Activated effector memory CD4-positive, alpha-beta T cell treated with Interleukin-2 at 50 U/mL for 16 hours (primary cell): ENCODE data around the gene CARD19.
A peak's percentile ranks its signal among the peaks of the same experiment; 100 is the strongest.

Experiments
- DNase-seq: peaks from one replicate; pipeline ENCODE4 v3.0.0-alpha.2; 2020

CARD19 gene

DNA sequence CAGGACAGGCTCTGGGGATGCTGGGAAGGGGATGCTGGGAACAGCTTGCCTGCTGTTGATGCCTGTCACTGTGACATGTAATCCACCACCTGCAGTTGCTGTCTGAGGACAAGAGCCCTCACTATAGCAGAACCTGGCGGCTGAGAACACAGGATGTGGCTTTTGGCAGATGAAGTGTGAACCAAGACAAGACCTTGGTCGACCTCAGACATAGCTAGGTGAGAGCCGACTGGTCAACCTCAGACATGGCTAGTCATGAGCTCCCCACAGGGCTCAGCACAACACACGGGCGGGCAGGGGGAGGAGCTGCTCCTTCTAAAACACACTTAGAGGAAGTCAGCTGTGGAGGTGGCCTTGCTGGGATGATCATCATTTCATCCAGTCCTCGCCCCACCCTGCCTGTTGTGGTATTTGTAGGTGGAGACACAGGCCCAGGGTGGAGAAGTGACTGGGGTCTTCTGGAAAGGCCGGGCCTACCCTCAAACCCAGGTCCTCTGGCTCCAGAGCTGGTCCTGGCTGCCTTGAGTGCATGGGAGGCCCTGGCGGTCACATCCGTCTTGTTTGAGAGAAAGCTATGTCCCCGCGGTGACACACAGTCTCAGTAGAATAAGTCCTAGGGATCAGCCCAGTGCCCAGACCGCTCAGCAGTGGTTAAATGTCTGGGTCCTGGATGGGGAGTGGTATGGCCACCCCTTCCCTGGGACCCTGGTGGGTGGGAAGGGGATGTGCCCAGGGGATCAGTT is 31.5 kb upstream of the CARD19 start:
- DNase-seq = peak; percentile 85

DNA sequence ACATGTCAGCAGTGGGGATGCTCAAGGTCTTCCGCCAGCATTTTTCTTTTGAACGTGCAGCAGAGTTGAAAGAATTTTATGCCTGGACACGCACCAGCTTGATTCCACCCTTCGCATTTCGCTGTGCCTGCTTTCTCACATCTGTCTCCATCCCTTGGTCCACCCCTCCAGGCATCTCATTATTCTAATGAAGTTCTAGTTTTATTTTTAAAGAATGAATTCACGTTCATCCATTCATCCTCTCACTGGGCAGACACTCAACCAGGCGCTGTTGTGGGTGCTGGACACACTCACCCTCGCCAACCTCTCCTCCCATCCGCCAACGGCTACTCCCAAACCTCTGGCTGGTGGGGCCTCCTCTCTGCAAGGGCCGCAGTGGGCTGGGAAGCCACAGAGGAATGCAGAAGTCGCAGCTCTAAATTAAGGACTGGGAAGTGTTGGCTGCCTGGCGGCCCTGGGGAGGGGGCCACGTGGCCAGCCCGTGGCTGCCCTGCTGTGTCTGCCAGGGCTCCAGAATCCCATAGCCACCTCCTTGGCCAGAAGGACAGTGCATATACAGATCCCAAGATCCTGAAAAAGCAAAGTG is 30.8 kb upstream of the CARD19 start:
- DNase-seq = no peak

DNA sequence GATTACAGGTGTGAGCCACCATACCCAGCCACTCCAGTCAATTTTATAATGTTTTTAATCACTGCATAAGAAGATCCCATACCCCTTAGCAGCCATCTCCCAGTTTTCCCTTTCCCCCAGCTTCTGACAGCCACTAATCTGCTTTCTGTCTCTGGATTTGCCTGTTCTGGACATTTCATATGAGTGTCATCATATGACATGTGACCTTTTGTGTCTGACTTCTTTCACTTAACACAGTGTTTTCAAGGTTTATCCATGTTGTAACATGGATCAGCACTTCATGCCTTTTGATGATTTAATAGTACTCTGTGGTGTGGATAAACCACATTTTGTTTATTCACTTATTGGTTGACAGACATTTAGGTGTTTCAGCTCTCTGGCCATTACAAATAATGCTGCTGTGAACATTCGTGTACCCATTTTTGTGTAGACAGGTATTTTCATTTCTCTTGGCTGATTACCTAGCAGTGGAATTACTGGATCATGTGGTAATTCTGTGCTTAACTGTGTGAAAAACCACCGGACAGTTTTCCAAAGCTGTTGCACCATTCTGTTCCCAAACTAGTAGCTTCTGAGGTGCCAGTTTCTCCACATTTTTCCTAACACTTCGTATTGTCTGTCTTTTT is 28.9 kb upstream of the CARD19 start:
- no peak for DNase-seq

DNA sequence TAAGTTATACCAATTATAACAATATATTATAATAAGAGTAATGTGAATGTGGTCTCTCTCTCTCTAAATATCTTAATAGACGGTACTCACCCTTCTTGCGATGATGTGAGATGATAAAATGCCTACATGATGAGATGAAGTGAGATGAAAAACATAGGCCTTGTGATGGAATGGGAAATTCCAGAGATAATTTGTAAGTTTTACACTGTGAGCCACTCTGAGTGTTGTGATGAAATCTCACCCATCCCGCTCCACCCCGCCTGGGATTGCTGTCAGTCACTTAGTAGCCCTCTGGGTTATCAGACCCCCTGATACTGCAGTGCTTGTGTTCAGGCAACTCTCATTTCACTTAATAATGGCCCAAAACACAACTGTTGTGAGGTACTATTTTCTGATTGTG is 27.1 kb upstream of the CARD19 start:
- no peak for DNase-seq

DNA sequence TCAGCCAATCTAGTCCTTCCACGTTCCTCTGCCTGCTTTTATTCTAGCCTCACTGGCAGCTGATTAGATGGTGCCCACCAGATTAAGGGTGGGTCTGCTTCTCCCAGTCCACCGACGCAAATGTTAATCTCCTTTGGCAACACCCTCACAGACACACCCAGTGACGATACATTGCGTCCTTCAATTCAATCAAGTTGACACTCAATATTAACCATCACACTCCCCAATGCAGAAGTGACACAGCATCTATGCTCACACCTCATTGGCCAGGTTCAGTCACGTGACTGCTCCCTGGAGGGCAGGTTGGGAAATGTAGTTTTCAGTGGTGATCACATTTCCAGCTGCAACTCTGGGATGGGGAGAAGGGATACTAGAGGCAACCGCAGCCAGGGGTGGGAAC is 24.6 kb upstream of the CARD19 start:
- no peak for DNase-seq

DNA sequence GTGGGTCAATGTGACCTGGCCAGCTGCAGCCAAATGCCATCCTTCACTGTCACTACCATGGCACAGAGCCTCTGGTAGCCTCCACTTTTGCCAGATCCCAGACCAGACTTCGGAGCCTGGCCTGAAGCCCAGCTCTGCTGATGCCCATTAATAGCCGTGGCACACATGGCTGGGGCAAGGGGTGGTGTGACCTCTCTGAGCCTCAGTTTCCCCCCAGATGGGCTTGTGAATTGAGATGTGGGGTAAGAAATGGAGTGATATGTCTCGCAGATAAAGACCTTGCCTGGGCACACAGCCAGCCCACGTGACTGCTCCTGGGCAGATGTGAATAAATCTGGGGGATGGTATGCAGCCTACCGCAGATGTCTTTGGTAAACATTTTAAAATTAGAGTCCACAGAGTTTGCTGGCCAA is 23.6 kb upstream of the CARD19 start:
- no peak for DNase-seq

DNA sequence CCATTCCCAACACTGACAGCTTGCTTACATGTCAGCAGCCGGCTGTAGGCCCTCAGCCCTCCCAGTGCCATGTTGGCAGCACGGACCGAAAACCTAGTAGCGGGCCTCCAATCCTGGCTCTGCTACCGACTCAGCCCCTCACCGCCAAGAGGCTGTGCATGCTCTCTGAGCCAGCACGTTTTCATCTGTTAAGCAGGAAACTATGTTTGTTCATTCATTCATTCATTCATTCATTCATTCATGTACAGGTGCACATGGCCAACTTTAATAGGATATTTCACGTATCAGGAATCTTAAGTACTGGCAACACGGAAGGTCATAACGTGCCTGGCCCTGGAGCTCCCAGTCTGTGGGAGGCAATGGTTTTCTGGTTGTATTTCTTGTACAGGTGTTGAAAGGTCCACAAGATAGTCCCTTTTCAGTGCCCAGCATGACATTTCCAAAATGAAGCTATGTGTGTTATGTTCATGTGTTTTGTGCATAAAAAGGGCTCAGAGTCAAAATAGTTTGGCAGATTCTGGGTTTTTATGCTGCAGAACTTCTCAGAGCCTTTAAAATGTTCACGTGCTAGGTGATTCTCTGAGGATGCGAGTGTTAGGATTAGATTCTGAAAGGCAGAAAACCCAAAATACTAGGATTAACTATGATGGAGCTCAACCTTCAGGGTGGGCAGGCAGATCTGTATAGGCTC is 19.8 kb upstream of the CARD19 start:
- no peak for DNase-seq

DNA sequence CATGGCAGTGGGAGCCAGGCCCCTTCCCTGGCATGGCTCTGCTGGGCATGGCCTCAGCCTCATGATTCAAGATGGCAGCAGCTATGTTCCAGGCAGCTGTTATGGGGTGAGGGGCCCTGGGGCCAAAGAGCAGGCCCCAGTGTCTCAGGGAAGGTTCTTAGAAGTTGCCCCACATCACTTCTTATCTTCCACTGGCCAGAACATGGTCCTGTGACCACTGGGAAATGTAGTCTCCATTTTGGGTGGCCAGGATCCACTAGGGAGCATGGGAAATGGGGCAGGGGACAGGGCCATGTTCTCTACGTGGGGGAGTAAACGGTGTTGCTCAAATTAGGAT is 19.3 kb upstream of the CARD19 start:
- no peak for DNase-seq

DNA sequence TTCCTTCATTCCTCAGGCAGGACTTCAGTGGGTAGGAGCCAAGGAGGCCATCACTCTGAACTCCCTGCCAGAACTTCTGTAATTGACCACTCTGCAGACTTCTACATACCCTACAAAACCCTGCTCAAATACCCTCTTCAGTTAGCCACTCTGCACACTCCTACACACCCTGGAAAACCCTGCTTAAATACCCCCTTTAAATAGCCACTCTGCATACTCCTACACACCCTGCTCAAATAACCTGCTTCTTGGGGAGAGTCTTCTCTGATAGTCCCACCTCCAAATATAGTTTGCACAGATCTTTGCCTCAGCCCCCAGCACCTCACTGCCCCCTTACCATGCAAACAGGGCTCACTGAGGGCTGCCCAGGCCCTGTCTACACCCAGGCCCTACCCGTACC is 18.6 kb upstream of the CARD19 start:
- no peak for DNase-seq

DNA sequence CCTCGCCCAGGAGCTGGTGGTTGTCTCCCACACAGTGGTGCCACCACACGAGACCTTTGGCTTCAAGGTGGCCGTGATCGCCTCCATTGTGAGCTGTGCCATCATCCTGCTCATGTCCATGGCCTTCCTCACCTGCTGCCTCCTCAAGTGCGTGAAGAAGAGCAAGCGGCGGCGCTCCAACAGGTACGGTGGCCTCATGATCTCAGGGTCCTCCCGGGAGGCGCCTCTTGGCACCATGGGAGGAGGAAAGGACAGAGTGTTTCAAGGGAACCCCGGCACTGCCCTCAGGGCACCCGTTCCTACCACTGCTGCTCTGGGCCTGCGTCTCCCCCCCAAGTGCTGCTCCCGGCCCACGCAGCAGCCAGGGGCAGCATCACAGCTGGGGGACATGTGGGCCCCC is 18.2 kb upstream of the CARD19 start:
- no peak for DNase-seq

DNA sequence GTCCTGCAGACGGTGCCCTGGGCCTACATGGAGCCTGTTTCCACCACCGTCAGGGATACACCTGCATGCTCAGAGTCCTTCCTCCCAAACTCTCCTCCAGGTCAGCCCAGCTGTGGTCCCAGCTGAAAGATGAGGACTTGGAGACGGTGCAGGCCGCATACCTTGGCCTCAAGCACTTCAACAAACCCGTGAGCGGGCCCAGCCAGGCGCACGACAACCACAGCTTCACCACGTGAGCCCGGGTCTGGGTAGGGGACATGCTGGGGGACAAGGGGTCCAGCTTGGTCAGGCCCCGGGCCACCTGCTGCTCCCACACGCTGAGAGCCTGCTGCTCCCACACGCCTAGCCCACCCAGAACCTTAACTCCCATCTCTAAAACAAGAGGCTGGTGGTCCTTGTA is 16.6 kb upstream of the CARD19 start:
- DNase-seq = no peak

DNA sequence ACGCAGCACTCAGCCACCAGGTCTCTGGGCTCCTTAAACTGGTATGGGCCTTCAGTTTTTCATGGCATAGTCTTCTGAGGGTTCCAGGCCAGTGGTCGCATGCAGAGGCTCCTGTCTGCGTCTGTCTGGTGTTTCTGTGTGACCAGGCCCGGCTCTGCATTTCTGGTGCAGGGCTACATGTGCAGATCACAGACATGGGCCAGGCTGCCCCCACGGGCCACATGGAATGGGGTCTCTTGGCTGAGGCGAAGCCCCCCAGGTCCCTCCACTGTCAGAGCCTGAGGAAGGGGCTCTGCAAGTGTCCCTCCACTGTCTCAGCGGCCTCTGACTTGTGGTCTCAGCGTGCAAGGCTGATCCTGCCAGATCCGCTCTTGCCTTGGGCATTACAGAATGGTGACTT is 15.6 kb upstream of the CARD19 start:
- DNase-seq = no peak

DNA sequence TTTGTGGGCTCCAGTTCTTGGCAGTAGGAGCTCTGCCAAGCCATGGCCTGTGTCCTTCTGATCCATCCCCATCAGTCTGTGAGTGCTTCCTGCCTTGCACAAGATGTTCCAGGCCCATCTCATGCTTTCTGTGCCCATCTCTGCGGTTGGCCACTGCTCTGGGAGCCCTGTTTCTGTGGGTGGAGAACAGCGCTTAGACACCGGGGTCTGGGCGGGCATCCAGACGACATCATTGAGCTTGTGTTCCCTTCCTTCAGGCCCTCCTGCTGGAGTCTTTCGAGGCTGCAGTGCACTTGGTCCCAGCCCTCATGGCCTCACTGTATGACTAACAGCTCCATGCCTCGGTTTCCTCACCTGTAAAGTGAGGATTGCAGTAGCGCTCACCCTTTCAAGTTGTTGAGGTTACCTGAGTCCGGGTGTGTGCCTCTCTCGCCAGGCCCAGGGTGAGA is 14.9 kb upstream of the CARD19 start:
- DNase-seq = no peak

DNA sequence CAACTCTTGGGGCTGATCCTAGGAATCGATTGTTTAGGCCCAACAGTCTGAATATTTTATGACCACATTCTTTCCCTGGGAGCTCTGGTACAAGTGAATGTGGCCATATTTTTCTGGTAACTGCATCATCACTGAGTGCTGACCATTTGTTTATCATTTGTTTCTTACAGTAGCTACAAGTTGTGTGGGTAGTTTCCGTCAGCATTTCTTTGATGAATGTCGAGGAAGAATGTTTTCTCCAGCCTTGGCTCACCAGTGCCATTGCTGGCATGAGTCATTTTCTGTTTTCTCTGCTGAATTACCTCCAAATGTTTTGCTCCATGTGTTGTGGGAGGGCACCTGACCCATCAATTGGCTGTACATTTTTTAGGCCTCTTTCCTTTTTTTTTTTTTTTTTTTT is 14.1 kb upstream of the CARD19 start:
- DNase-seq = no peak

DNA sequence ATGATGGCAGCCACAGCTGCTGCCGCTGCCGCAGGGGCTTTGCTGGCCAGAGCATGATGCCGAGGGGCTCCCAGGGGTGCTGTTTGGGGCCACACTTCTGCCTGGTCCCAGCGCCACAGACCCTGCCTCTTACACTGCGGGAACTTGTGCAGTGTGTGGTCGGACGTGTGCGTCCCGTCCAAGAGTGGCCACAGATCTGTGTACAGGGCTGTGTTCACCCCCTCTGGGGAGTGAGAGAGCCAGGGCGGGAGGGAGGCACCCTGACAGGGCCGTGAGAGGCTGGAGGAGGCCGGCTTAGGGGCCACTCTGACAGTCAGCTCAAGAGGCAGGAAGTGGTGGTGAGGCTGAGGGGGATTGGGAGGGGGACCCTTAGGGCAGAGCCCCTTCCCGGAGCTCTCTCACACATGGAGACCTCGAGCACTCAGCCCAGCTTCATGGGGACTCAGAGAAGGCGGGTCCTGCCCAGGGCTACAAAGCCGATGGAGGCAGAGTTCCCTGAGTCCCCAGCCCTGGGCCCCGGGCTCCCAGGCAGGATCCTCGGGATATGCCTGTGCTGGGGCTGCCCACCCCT is 13.1 kb upstream of the CARD19 start:
- no peak for DNase-seq

DNA sequence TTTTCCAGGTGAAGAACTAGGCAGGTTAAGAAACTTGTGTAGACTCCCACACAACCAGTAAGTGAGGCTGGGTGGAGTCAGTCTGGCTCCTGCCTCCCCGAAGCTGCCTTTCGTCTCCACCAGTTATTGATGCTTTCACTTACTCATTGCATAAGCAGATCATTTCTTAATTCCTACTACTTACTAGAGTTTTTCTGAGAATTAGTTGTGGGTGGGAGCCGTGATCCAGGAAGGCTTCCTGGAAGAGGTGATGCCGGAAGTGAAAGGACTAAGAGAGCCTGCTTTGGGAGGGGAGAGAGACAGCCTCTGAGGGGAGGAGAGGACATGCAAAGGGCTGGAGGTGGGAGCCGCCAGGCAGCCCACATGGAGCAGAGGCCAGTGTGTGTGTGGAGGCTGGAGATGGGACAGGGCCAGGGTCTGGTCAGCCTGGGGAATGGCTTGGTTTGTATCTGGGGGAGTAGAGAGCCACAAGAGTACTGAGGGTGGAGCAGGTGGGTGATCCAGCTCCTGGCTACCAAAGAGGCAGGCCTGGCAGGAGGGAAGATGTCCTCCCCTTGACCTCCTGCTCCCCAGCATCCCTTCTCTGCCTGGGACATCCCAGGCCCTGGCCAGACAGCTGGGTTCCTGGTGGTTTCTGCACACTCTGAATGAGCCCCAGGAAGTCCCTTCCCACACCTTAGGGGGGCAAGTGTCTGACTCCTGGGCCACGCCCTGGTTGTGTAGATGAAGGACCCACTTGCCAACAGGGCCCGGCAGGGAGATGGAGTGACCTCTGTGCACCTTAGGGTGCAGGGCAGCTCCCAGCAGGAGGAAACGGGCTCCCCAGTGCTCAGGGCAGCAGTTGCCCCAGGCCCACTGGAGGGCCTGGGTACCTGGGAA is 12.2 kb upstream of the CARD19 start:
- no peak for DNase-seq

DNA sequence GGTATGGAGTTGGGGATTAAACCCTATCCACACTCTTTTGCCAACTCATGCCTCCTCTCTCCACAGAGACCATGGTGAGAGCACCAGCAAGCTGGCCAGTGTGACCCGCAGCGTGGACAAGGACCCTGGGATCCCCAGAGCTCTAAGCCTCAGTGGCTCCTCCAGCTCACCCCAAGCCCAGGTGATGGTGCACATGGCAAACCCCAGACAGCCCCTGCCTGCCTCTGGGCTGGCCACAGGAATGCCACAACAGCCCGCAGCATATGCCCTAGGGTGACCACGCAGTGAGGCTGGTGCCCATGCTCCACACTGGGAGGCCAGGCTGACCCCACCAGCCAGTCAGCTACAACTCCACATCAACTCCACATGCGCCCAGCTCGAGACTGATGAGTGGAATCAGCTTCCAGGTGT is 11.5 kb upstream of the CARD19 start:
- no peak for DNase-seq

DNA sequence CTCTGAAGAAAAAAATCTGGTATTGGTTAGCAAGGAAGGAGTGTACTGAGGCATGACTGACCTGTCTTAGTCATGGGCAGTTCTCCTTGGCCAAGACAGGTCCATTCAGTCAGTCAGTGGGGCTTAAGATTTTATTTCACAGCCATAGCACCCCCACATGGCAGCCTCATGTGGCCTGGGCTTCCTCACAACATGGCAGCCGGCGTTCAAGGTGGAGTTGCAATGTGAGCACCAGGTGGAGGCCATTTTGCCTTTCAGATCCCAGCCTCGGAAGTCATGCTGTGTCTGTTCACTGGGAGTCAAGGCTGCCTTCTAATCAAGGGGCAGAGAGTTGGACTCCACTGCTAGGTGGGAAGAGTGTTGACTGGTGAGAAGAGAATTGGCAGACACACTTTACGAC is 10.3 kb upstream of the CARD19 start:
- no peak for DNase-seq

DNA sequence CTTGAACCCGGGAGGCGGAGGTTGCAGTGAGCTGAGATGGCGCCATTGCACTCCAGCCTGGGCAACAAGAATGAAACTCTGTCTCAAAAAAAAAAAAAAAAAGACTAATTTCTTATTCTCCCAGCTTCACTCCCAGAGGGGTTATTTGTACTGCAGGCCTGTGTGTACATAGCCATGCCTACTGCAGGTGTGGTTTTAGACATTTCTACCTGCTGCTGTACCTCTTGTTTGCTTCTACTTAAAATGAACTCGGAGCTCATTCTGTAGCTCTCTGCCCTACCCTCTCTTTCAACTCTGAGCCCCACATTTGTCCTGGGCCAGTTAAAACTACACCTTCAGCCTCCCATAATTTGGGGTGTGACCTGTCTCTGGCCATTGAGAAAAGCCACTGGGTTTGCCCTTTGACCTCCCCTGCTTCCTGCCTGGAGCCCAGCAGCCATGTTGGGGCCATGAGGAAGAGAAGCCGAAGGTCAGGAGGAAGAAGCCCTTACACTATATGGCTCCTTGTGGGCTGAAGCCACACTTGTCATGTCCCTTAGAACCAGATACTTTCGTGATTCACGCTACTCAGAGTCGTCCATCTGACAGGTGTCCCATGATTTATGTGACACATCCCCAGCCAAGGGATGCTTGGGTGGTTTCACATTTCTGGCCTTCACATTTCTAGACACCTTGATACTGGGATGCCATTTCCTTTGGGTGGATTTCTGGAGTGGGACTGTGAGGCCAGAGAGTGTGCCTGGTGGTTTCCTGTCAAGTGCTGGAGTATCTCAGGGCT is 9.4 kb upstream of the CARD19 start:
- DNase-seq = no peak

DNA sequence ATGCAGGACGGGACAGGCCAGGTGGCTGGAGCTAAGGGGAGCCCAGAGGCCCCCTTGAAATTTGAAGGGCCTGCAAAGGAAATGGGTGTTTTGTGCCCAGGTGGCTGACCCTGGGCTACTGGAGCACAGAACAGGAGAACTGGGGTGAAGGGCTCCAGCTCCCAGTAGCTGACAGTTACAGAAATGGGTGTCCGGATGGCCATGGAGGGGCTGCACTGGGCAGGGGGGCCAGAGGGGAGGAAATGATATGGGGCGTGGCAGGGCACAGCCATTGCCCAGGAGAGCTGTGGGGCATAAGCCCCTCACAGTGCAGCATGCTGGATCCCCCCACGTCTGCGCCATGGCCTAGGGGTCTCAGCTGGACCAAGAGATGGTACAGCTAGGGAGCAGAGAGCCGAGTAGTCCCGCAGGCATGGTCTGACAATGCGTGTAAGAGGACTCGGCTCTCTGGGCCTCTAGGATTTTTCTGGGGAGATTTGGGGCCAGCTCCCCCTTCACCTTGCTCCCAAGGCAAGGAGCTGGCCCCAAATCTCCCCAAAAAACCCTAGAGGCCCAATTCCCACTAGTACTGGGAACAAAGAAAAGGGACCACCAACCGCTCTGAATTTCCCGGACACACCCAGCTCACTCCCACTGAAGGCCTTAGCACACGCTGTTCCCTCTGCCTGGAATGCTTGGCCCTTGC is 7.9 kb upstream of the CARD19 start:
- no peak for DNase-seq

DNA sequence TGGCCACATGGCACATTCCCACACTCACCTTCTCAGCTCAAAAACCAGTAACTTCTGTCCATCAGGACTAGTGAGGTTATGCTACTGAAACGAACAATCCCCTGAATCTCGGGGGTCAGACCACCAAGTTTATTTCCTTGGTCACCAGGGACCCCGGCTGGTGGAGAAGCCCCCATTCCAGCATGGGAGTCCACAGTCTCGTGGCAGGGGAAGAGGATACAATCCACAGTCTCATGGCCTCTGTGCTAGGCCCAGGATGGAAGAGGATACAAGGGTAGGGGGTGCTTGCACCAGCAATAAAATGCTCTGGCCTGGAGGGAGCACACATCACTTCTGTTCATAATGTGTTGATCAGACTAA is 7.4 kb upstream of the CARD19 start:
- no peak for DNase-seq
